ENCODE data around the gene ZMIZ1.

Gene ZMIZ1

DNA sequence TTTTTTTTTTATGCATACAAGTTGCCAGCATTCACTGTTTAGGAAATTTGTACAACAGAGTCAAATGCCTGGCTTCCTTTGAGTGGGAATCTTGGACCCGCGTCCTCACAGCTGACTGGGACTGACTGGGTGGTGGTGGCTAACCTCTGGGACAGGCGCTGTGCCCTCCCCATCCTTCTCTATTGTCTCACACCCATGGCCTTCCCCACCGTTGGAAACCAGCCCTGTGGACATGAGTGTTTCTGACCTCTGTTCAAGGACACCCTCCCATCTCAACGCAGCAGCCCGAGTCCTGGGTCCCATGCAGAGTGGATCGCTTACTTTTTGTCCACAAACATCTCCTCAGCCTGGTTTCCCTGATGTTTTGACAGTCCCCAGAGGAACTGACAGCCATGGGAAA lies 153.4 kb downstream of the ZMIZ1 start:
- Histone ChIP-seq H3K27ac (no peak overlapping the region), H3K36me3 (ENCODE audit: insufficient read depth) (no peaks in the 10 kb centered on the region), H3K4me3 (IDR thresholded peaks at IDR 0.05; ENCODE audit: insufficient read depth, low read depth, low read length) (no peak overlapping the region), H4K20me1 (ENCODE audit: insufficient read depth) (no peaks in the 10 kb centered on the region), H2AFZ (ENCODE audit: low read depth) (no peak overlapping the region), H3K79me2 (ENCODE audit: insufficient read depth, low read depth) (no peaks in the 10 kb centered on the region), H3K9ac (no peak overlapping the region), H3K4me1 (ENCODE audit: low read depth, poor library complexity, severe bottlenecking) (no peaks in the 10 kb centered on the region), H3K27me3 (ENCODE audit: insufficient read depth, low read depth) (no peaks in the 10 kb centered on the region), H3K4me2 (no peak overlapping the region)
- TF ChIP-seq, protein P1, sequence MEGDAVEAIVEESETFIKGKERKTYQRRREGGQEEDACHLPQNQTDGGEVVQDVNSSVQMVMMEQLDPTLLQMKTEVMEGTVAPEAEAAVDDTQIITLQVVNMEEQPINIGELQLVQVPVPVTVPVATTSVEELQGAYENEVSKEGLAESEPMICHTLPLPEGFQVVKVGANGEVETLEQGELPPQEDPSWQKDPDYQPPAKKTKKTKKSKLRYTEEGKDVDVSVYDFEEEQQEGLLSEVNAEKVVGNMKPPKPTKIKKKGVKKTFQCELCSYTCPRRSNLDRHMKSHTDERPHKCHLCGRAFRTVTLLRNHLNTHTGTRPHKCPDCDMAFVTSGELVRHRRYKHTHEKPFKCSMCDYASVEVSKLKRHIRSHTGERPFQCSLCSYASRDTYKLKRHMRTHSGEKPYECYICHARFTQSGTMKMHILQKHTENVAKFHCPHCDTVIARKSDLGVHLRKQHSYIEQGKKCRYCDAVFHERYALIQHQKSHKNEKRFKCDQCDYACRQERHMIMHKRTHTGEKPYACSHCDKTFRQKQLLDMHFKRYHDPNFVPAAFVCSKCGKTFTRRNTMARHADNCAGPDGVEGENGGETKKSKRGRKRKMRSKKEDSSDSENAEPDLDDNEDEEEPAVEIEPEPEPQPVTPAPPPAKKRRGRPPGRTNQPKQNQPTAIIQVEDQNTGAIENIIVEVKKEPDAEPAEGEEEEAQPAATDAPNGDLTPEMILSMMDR (conservative IDR thresholded peaks at IDR 0.05; ENCODE audit: low read depth, low read length): no peak

GRCh38 chr10:79223091-79224048 lies 154.6 kb downstream of the ZMIZ1 start:
- Histone ChIP-seq H3K9ac (no peak overlapping the region), H3K79me2 (ENCODE audit: insufficient read depth, low read depth) (no peaks in the 10 kb centered on the region), H3K27me3 (ENCODE audit: insufficient read depth, low read depth) (no peaks in the 10 kb centered on the region), H2AFZ (ENCODE audit: low read depth) (no peak overlapping the region), H3K4me3 (IDR thresholded peaks at IDR 0.05; ENCODE audit: insufficient read depth, low read depth, low read length) (no peak overlapping the region), H3K4me1 (ENCODE audit: low read depth, poor library complexity, severe bottlenecking) (no peaks in the 10 kb centered on the region), H3K36me3 (ENCODE audit: insufficient read depth) (no peaks in the 10 kb centered on the region), H3K27ac (no peak overlapping the region), H4K20me1 (ENCODE audit: insufficient read depth) (no peaks in the 10 kb centered on the region), H3K4me2 (no peak overlapping the region)
- TF ChIP-seq, protein P1 (conservative IDR thresholded peaks at IDR 0.05; ENCODE audit: low read depth, low read length): no peak

- Histone ChIP-seq H3K4me3 (IDR thresholded peaks at IDR 0.05; ENCODE audit: insufficient read depth, low read depth, low read length) (no peak overlapping the region), H3K27me3 (ENCODE audit: insufficient read depth, low read depth) (no peaks in the 10 kb centered on the region), H4K20me1 (ENCODE audit: insufficient read depth) (no peaks in the 10 kb centered on the region), H3K36me3 (ENCODE audit: insufficient read depth) (no peaks in the 10 kb centered on the region), H2AFZ (ENCODE audit: low read depth) (no peak overlapping the region), H3K4me1 (ENCODE audit: low read depth, poor library complexity, severe bottlenecking) (no peaks in the 10 kb centered on the region), H3K27ac (no peak overlapping the region), H3K4me2 (no peak overlapping the region), H3K9ac (no peak overlapping the region), H3K79me2 (ENCODE audit: insufficient read depth, low read depth) (no peaks in the 10 kb centered on the region)
- TF ChIP-seq, protein P1 (conservative IDR thresholded peaks at IDR 0.05; ENCODE audit: low read depth, low read length): no peak
Measured at GRCh38 chr10:79224263-79224949, 155.6 kb downstream of the ZMIZ1 start.

DNA sequence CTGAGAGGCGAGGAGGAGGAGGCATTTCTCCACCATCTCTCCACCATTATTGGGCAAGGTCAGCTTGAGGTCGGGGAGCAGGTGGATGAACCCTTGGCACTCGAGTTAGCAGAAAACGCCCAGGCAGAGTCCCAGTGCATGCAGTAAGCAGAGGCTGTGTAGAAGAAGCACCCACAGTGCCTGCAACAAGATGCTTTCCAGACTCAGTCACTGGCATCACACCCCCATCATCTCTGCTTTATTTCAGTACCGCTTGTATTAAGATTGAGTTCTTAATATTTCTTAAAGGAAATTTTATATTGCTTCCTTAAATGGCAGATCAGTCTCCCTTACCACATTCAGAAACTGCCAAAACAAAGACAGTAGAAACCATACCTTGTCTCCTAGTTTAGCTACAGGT lies 156.2 kb downstream of the ZMIZ1 start:
- Histone ChIP-seq H3K27ac (no peak overlapping the region), H3K4me2 (no peak overlapping the region), H3K36me3 (ENCODE audit: insufficient read depth) (no peaks in the 10 kb centered on the region), H3K4me1 (ENCODE audit: low read depth, poor library complexity, severe bottlenecking) (no peaks in the 10 kb centered on the region), H3K27me3 (ENCODE audit: insufficient read depth, low read depth) (no peaks in the 10 kb centered on the region), H3K9ac (no peak overlapping the region), H2AFZ (ENCODE audit: low read depth) (no peak overlapping the region), H4K20me1 (ENCODE audit: insufficient read depth) (no peaks in the 10 kb centered on the region), H3K4me3 (IDR thresholded peaks at IDR 0.05; ENCODE audit: insufficient read depth, low read depth, low read length) (no peak overlapping the region), H3K79me2 (ENCODE audit: insufficient read depth, low read depth) (no peaks in the 10 kb centered on the region)
- TF ChIP-seq, protein P1 (conservative IDR thresholded peaks at IDR 0.05; ENCODE audit: low read depth, low read length): no peak

Data from KMS-11 (cell line).